ENCODE measurements around the gene ZNF823. TPM values are rescaled to one million over a fixed set of nuclear protein-coding genes. Genes with fewer than 3 reads are reported as not detected.
A peak's percentile ranks its signal among the peaks of the same experiment; 100 is the strongest.
"Not testable (repeated sequence)": the region's sequence is repeated elsewhere in the genome, so short reads cannot be mapped to it uniquely, and the experiment has no call there.

The ZNF823 gene
- total and polyA plus RNA-seq, 7 donors: 1.5 to 4.3 (median 2.5) TPM

DNA sequence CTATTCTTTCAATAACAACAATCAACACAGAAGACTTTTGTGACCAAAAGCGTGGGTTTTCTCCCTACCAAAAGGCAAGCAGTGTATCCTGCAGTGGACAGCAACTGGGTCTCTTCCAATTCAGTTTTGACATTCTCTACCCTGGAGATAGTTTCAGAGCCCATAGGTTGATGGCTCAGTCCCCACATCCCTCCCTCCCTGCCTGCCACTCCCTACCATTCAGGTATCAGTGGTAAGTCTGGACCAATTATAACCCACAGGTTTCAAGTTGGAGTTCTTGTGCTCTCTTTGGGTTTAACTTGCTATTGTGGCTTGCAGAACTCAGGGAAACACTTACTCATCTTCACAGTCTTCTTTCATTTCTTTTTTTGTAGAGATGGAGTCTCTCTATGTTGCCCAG is 60.2 kb downstream of the ZNF823 start:
- ATAC-seq: no peak
- TF ChIP-seq, protein P1, sequence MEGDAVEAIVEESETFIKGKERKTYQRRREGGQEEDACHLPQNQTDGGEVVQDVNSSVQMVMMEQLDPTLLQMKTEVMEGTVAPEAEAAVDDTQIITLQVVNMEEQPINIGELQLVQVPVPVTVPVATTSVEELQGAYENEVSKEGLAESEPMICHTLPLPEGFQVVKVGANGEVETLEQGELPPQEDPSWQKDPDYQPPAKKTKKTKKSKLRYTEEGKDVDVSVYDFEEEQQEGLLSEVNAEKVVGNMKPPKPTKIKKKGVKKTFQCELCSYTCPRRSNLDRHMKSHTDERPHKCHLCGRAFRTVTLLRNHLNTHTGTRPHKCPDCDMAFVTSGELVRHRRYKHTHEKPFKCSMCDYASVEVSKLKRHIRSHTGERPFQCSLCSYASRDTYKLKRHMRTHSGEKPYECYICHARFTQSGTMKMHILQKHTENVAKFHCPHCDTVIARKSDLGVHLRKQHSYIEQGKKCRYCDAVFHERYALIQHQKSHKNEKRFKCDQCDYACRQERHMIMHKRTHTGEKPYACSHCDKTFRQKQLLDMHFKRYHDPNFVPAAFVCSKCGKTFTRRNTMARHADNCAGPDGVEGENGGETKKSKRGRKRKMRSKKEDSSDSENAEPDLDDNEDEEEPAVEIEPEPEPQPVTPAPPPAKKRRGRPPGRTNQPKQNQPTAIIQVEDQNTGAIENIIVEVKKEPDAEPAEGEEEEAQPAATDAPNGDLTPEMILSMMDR (IDR thresholded peaks at IDR 0.05): no peak
- intact Hi-C loops (cut with DNase I): loop anchor here in 1 of 2 donors (10.0 kb wide), 1 partner anchor 106 kb away; no protein-coding TSS in a partner anchor
- Histone ChIP-seq H3K4me3 (no peak overlapping the region), H3K27ac (no peak overlapping the region), H3K9me3 (peaks cover 7% of the 10 kb centered on the region), H3K4me1 (no peaks in the 10 kb centered on the region), H3K36me3 (ENCODE audit: insufficient read depth in 1 of 2, low read depth in 1 of 2) (no peaks in the 10 kb centered on the region), H3K27me3 (ENCODE audit: insufficient read depth in 3 of 3, low read length in 2 of 3) (peaks cover 0 to 16% (median 0%) of the 10 kb centered on the region in 3 donors)
- WGBS, 3 donors: 90 to 98% (median 96%) methylated on average over 1 of the region's 1 CpG
- no peak for DNase-seq

DNA sequence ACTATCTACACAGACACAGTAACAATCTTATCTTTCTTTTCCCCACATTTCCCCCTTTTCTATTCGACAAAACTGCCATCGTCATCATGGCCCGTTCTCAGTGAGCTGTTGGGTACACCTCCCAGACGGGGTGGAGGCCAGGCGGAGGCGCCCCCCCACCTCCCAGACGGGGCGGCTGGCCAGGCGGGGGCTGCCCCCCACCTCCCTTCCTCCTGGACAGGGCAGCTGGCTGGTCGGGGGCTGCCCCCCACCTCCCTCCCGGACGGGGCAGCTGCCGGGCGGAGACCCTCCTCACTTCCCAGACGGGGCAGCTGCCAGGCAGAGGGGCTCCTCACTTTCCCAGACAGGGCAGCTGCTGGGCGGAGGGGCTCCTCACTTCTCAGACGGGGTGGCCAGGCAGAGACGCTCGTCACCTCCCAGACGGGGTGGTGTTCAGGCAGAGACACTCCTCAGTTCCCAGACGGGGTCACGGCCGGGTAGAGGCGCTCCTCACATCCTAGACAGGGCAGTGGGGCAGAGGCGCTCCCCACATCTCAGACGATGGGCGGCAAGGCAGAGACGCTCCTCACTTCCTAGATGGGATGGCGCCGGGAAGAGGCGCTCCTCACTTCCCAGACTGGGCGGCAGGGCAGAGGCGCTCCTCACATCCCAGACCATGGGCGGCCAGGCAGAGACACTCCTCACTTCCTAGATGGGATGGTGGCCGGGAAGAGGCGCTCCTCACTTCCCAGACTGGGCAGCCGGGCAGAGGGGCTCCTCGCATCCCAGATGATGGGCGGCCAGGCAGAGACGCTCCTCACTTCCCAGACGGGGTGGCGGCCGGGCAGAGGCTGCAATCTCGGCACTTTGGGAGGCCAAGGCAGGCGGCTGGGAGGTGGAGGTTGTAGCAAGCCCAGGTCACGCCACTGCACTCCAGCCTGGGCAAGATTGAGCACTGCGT is 61.8 kb downstream of the ZNF823 start:
- not testable (repeated sequence) for DNase-seq; H3K9me3 ChIP-seq; ATAC-seq; H3K27ac ChIP-seq; H3K4me3 ChIP-seq; H3K4me1 ChIP-seq; H3K36me3 ChIP-seq (ENCODE audit: insufficient read depth in 1 of 2, low read depth in 1 of 2)
- H3K27me3 ChIP-seq (ENCODE audit: insufficient read depth in 3 of 3, low read length in 2 of 3): peaks cover 0 to 16% (median 0%) of the 10 kb centered on the region in 3 donors
- 86 to 95% (median 90%) methylated on average over 29 to 42 of the region's 47 CpGs for WGBS, 3 donors
- intact Hi-C loops (cut with DNase I): loop anchor here in 1 of 2 donors (10.0 kb wide), 1 partner anchor 108 kb away; no protein-coding TSS in a partner anchor

DNA sequence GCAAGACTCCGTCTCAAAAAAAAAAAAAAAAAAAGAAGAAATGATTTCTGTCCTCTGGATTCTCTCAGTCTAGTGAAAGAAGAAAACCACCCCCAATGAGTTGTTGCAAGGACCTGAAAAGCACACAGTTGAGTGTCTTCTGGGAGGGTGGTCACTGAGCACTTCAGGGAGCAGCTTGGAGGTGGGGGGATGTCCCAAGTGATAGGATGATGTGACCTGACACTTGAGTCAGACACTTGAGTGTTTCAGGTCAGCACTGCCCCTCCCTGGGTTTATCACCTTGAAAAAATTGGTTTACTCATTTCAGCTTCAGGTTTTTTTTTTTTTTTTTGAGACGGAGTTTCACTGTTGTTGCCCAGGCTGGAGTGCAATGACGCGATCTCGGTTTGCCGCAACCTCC is 63.2 kb downstream of the ZNF823 start:
- H3K27ac ChIP-seq: no peak overlapping the region
- DNase-seq: no peak
- no peak overlapping the region for H3K4me3 ChIP-seq
- WGBS, 3 donors: 93 to 96% (median 95%) methylated on average over 5 to 6 of the region's 6 CpGs
- no peaks in the 10 kb centered on the region for H3K36me3 ChIP-seq (ENCODE audit: insufficient read depth in 1 of 2, low read depth in 1 of 2)
- H3K4me1 ChIP-seq: no peaks in the 10 kb centered on the region
- H3K9me3 ChIP-seq: peaks cover 5% of the 10 kb centered on the region
- TF ChIP-seq, protein P1 (IDR thresholded peaks at IDR 0.05): no peak
- H3K27me3 ChIP-seq (ENCODE audit: insufficient read depth in 3 of 3, low read length in 2 of 3): peaks cover 0 to 16% (median 0%) of the 10 kb centered on the region in 3 donors
- intact Hi-C loops (cut with DNase I): loop anchor here in 1 of 2 donors (10.0 kb wide), 1 partner anchor 109 kb away; no protein-coding TSS in a partner anchor
- no peak for ATAC-seq

DNA sequence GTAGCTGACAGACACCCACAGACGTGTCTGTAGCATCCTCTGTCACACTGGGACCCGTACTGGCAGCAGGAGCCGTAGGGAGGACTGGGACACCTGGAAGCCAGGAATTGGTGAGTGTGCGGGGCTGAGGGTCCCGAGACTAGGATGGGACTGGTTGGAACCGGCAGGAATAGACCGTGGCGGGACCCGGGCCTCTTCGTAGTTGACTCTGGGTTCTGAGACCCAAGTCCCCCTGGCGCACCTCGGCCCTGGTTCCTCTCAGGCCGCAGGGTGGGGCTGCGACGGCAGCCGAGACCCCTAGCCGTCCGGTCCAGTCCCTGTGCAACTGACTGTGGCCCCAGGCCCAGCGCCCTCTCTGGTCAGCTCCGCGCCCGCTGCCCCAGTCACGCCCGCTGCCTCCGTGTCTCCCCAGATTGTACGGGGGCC is 64.7 kb downstream of the ZNF823 start:
- DNase-seq: no peak
- no peak overlapping the region for H3K27ac ChIP-seq
- 12 to 16% (median 16%) methylated on average over 26 of the region's 26 CpGs for WGBS, 3 donors
- H3K4me1 ChIP-seq: no peaks in the 10 kb centered on the region
- peaks cover 0 to 16% (median 0%) of the 10 kb centered on the region in 3 donors for H3K27me3 ChIP-seq (ENCODE audit: insufficient read depth in 3 of 3, low read length in 2 of 3)
- peaks cover 4% of the 10 kb centered on the region for H3K9me3 ChIP-seq
- no peaks in the 10 kb centered on the region for H3K36me3 ChIP-seq (ENCODE audit: insufficient read depth in 1 of 2, low read depth in 1 of 2)
- intact Hi-C loops (cut with DNase I): loop anchor here in 1 of 2 donors (10.0 kb wide), 1 partner anchor 111 kb away; no protein-coding TSS in a partner anchor
- TF ChIP-seq, protein P1 (IDR thresholded peaks at IDR 0.05): no peak
- H3K4me3 ChIP-seq: peak overlapping the region; percentile 61
- ATAC-seq: no peak

DNA sequence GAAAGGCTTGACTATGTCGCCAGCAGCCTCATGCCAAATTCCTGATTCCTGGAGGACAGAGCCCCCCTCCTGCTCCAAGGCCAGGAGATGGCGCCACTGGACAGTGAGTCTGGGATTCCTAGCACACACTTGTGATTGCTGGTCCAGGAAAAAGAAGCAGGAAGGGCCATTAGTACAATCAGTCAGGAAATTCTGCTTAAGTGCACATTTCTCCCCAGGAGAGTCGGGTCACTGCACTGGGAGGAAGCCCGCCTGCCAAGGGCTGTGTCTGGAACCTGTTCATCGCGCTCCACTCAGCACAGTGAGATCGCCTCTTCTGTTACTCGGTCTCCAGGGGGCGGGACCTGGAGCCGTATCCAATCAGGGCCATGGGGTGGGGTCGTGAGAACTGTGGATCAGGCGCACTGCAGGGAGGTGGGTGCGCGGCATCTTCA is 65.1 kb downstream of the ZNF823 start:
- intact Hi-C loops (cut with DNase I): loop anchor here in 1 of 2 donors (10.0 kb wide), 1 partner anchor 111 kb away; no protein-coding TSS in a partner anchor
- Histone ChIP-seq H3K4me3 (peak overlapping the region; percentile 61), H3K4me1 (no peaks in the 10 kb centered on the region), H3K27ac (no peak overlapping the region), H3K27me3 (ENCODE audit: insufficient read depth in 3 of 3, low read length in 2 of 3) (peaks cover 0 to 16% (median 0%) of the 10 kb centered on the region in 3 donors), H3K36me3 (ENCODE audit: insufficient read depth in 1 of 2, low read depth in 1 of 2) (no peaks in the 10 kb centered on the region), H3K9me3 (peaks cover 4% of the 10 kb centered on the region)
- DNase-seq: peak; percentile 73
- ATAC-seq: peak in 1 of 4 donors; percentile 35
- TF ChIP-seq, protein P1 (IDR thresholded peaks at IDR 0.05): peak; percentile 46
- WGBS, 3 donors: 3 to 7% (median 5%) methylated on average over 14 of the region's 14 CpGs
